ENCODE measurements around the gene TIMP3. TPM values are rescaled to one million over a fixed set of nuclear protein-coding genes. Genes with fewer than 3 reads are reported as not detected.

TIMP3 gene
- total and polyA plus RNA-seq, 2 donors (not counting 1 experiment from before 2014, with no cell fraction given): 242 to 375 TPM

GRCh38 chr22:32911503-32911902, 110.0 kb downstream of the TIMP3 start:
- H3K4me1 ChIP-seq (ENCODE audit: control insufficient read depth, extremely low read depth, insufficient read depth, low read length): no peaks in the 10 kb centered on the region
- H2AFZ ChIP-seq (ENCODE audit: low read length): no peak overlapping the region
- TF ChIP-seq EZH2 (IDR thresholded peaks at IDR 0.05; ENCODE audit: low read length, missing control alignments): no peak
- TF ChIP-seq CTCF (conservative IDR thresholded peaks at IDR 0.05 in 1 of 2, IDR thresholded peaks at IDR 0.05 in 1 of 2; ENCODE audit: low read depth in 1 of 2, low read length in 2 of 2): no peak
- H3K27me3 ChIP-seq (ENCODE audit: control insufficient read depth, insufficient read depth, low read length): no peaks in the 10 kb centered on the region
- peak; percentile 10 for DNase-seq (ENCODE audit: low read depth in 2 of 2)
- H3K4me3 ChIP-seq (replicated peaks in 1 of 4; ENCODE audit: control extremely low read depth in 1 of 4, insufficient read depth in 1 of 4, low read depth in 3 of 4, low read length in 4 of 4): no peak overlapping the region
- H4K20me1 ChIP-seq (ENCODE audit: control insufficient read depth, extremely low read depth, insufficient read depth, low read length): no peaks in the 10 kb centered on the region
- no peaks in the 10 kb centered on the region for H3K79me2 ChIP-seq (ENCODE audit: control insufficient read depth, insufficient read depth, low read length)
- no peak overlapping the region for H3K9ac ChIP-seq (ENCODE audit: insufficient read depth, low read length)
- no peaks in the 10 kb centered on the region for H3K9me3 ChIP-seq (ENCODE audit: control insufficient read depth, insufficient read depth, low read depth, low read length)
- H3K36me3 ChIP-seq (ENCODE audit: control insufficient read depth, insufficient read depth, low read length): no peaks in the 10 kb centered on the region
- H3K27ac ChIP-seq (ENCODE audit: insufficient read depth, low read length): no peak overlapping the region
- no peak overlapping the region for H3K4me2 ChIP-seq (ENCODE audit: extremely low read depth, insufficient read depth, low read length)
